Neural crest cell (in vitro differentiated cells): ENCODE measurements around the gene GRK2. TPM values are rescaled to one million over a fixed set of nuclear protein-coding genes. Genes with fewer than 3 reads are reported as not detected.
A peak's percentile ranks its signal among the peaks of the same experiment; 100 is the strongest.

Experiments used
- DNase-seq: peaks from one replicate; pipeline ENCODE4 v3.0.0; 2021; ENCODE audit warnings: low read depth, mixed read lengths, low spot score
- H3K27ac Mint-ChIP-seq: one replicate; pipeline ENCODE4 v1.8.0; 2021; ENCODE audit warnings: mild to moderate bottlenecking, mixed read lengths; ENCODE audit not compliant: unreplicated experiment
- H3K27me3 Mint-ChIP-seq: 2 replicates; pipeline ENCODE4 v1.8.0; 2021; ENCODE audit warnings: low read depth, mild to moderate bottlenecking, mixed read lengths
- H3K36me3 Mint-ChIP-seq: 2 replicates; pipeline ENCODE4 v1.8.0; 2021; ENCODE audit warnings: low read depth, mild to moderate bottlenecking, mixed read lengths
- H3K4me1 Mint-ChIP-seq: 2 replicates; pipeline ENCODE4 v1.8.0; 2021; ENCODE audit warnings: mixed read lengths
- H3K4me3 Mint-ChIP-seq: one replicate; pipeline ENCODE4 v1.8.0; 2021; ENCODE audit warnings: mild to moderate bottlenecking, mixed read lengths
- H3K9me3 Mint-ChIP-seq: 2 replicates; pipeline ENCODE4 v1.8.0; 2021; ENCODE audit warnings: mixed read lengths
- total RNA-seq: library from RNA; stranded (reverse); gene quantifications from 2 replicates; pipeline ENCODE4 v1.2.1, GENCODE V29; 2021
- TF ChIP-seq, protein P1 (sequence below): fragments of 200-600 bp; sonication (generic); conservative IDR thresholded peaks from 2 replicates; pipeline ENCODE4 v1.5.0; 2021; ENCODE audit warnings: antibody characterized with exemption, mild to moderate bottlenecking

The GRK2 gene
- total RNA-seq, 1 donor from 2014 or later = 51.3 TPM

DNA sequence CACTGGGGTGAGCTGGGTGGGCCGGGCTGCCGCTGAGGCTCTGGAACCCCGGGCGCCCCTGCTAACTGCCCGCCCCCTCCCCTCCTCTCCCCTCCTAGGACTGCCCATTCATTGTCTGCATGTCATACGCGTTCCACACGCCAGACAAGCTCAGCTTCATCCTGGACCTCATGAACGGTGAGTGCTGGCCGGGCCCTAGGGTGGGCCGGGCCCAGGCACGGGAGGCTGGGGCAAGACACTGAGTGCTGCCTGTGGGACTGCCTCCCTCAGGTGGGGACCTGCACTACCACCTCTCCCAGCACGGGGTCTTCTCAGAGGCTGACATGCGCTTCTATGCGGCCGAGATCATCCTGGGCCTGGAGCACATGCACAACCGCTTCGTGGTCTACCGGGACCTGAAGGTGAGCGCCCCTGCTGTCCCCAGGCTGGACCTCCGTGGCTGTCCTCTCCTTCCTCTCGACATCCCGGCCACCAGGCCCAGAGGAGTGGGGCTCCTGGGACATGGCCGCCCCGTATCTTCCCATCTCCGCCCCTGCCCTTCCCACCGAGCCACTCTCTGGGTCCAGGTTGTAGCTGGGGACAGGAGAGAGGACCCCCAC, 15.4 kb downstream of the GRK2 start:
- Mint-ChIP-seq H3K9me3 (no peaks in the 10 kb centered on the region), H3K4me1 (peaks cover 5% of the 10 kb centered on the region), H3K27ac (no peak overlapping the region), H3K36me3 (no peaks in the 10 kb centered on the region), H3K4me3 (no peak overlapping the region), H3K27me3 (no peaks in the 10 kb centered on the region)
- TF ChIP-seq, protein P1, sequence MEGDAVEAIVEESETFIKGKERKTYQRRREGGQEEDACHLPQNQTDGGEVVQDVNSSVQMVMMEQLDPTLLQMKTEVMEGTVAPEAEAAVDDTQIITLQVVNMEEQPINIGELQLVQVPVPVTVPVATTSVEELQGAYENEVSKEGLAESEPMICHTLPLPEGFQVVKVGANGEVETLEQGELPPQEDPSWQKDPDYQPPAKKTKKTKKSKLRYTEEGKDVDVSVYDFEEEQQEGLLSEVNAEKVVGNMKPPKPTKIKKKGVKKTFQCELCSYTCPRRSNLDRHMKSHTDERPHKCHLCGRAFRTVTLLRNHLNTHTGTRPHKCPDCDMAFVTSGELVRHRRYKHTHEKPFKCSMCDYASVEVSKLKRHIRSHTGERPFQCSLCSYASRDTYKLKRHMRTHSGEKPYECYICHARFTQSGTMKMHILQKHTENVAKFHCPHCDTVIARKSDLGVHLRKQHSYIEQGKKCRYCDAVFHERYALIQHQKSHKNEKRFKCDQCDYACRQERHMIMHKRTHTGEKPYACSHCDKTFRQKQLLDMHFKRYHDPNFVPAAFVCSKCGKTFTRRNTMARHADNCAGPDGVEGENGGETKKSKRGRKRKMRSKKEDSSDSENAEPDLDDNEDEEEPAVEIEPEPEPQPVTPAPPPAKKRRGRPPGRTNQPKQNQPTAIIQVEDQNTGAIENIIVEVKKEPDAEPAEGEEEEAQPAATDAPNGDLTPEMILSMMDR = no peak
- no peak for DNase-seq

DNA sequence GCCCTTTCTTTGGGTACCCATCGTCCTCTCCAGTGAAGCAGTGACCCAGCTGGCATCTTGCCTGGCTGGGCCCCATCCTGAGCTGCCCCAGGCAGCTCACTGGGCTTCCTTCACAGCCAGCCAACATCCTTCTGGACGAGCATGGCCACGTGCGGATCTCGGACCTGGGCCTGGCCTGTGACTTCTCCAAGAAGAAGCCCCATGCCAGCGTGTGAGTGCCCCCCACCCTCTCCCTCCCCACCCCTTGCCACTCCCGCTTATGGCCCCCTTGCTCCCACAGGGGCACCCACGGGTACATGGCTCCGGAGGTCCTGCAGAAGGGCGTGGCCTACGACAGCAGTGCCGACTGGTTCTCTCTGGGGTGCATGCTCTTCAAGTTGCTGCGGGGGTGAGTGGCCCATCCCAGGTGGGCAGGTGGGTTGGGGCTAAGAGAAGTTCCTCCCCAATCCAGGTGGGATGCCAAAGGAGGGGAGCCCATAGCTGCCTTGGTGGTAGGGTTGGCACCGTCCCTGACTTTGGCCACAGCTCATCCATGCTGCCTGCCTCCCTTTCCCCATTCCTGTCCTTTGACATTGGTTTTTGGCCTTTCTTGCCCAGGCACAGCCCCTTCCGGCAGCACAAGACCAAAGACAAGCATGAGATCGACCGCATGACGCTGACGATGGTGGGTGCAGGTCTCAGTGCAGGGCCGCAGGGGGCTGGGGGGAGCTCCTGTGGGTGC, 16.0 kb downstream of the GRK2 start:
- H3K4me1 Mint-ChIP-seq = peaks cover 8% of the 10 kb centered on the region
- H3K27ac Mint-ChIP-seq = no peak overlapping the region
- TF ChIP-seq, protein P1 = no peak
- H3K9me3 Mint-ChIP-seq = no peaks in the 10 kb centered on the region
- no peaks in the 10 kb centered on the region for H3K36me3 Mint-ChIP-seq
- H3K27me3 Mint-ChIP-seq = peaks cover 1% of the 10 kb centered on the region
- no peak for DNase-seq
- H3K4me3 Mint-ChIP-seq = peak overlapping the region; percentile 23

- Mint-ChIP-seq H3K36me3 (peaks cover 3% of the 10 kb centered on the region), H3K27me3 (peaks cover 2% of the 10 kb centered on the region), H3K27ac (no peak overlapping the region)
Measured at GRCh38 chr11:67282876-67283371, 16.7 kb downstream of the GRK2 start.

GRCh38 chr11:67283481-67283963, 17.2 kb downstream of the GRK2 start:
- TF ChIP-seq, protein P1 = no peak
- Mint-ChIP-seq H3K4me1 (peaks cover 13% of the 10 kb centered on the region), H3K4me3 (no peak overlapping the region), H3K27me3 (peaks cover 2% of the 10 kb centered on the region), H3K27ac (no peak overlapping the region), H3K36me3 (peaks cover 3% of the 10 kb centered on the region), H3K9me3 (no peaks in the 10 kb centered on the region)
- DNase-seq = no peak

More at GRCh38 chr11:67282876-67283371, 16.7 kb downstream of the GRK2 start:
- no peak for DNase-seq
- Mint-ChIP-seq H3K4me1 (peaks cover 10% of the 10 kb centered on the region), H3K9me3 (no peaks in the 10 kb centered on the region), H3K4me3 (no peak overlapping the region)
- TF ChIP-seq, protein P1 = no peak

DNA sequence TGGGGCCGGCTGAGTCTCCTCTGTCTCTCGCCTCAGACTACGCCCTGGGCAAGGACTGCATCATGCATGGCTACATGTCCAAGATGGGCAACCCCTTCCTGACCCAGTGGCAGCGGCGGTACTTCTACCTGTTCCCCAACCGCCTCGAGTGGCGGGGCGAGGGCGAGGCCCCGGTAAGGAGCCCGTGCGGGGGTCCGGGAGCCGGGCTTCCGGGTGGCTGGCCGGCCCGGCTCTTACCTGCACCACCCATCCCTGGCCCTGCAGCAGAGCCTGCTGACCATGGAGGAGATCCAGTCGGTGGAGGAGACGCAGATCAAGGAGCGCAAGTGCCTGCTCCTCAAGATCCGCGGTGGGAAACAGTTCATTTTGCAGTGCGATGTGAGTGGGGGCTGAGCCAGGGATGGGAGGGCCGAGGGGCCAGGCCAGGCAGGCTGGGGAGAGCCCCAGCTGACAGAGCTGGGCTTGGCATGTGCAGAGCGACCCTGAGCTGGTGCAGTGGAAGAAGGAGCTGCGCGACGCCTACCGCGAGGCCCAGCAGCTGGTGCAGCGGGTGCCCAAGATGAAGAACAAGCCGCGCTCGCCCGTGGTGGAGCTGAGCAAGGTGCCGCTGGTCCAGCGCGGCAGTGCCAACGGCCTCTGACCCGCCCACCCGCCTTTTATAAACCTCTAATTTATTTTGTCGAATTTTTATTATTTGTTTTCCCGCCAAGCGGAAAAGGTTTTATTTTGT, 18.7 kb downstream of the GRK2 start:
- H3K27ac Mint-ChIP-seq = no peak overlapping the region
- peaks cover 2% of the 10 kb centered on the region for H3K27me3 Mint-ChIP-seq
- peaks cover 13% of the 10 kb centered on the region for H3K4me1 Mint-ChIP-seq
- no peak overlapping the region for H3K4me3 Mint-ChIP-seq
- DNase-seq = no peak
- no peaks in the 10 kb centered on the region for H3K9me3 Mint-ChIP-seq
- H3K36me3 Mint-ChIP-seq = peaks cover 3% of the 10 kb centered on the region
- TF ChIP-seq, protein P1 = no peak
